K562 (cell line): ENCODE measurements around the gene ARF5. TPM values are rescaled to one million over a fixed set of nuclear protein-coding genes. Genes with fewer than 3 reads are reported as not detected.

Experiments used
- ARID2 ChIP-seq: fragments of 450-650 bp; IDR thresholded peaks from 2 replicates; pipeline ENCODE4 v1.6.1; 2017; ENCODE audit warnings: antibody characterized with exemption, mild to moderate bottlenecking
- BRD9 ChIP-seq: fragments of 450-650 bp; IDR thresholded peaks from 2 replicates; pipeline ENCODE4 v1.6.1; 2018; ENCODE audit warnings: low read depth; ENCODE audit not compliant: partially characterized antibody
- CBFA2T3 ChIP-seq: fragments of 450-650 bp; IDR thresholded peaks from 2 replicates; pipeline ENCODE4 v1.6.1; 2017
- ETS1 ChIP-seq: conservative IDR thresholded peaks from 2 replicates; pipeline ENCODE4 v1.6.1; 2011; ENCODE audit warnings: low read depth, mild to moderate bottlenecking, low read length; ENCODE audit not compliant: control insufficient read depth
- GABPB2 ChIP-seq: fragments of 250-450 bp; sonication (Bioruptor Pico); conservative IDR thresholded peaks from 2 replicates; pipeline ENCODE4 v1.5.1; 2021; ENCODE audit warnings: mild to moderate bottlenecking
- IFI16 ChIP-seq: fragments of 250-450 bp; sonication (Bioruptor Pico); IDR thresholded peaks from 2 replicates; pipeline ENCODE4 v2.1.2; 2022; ENCODE audit warnings: mild to moderate bottlenecking, inconsistent platforms
- PHTF2 ChIP-seq: fragments of 250-450 bp; sonication (Bioruptor Pico); IDR thresholded peaks from 2 replicates; pipeline ENCODE4 v1.5.0; 2021; ENCODE audit warnings: mild to moderate bottlenecking
- THAP12 ChIP-seq: fragments of 250-450 bp; sonication (Bioruptor Pico); IDR thresholded peaks from 2 replicates; pipeline ENCODE4 v1.9.0; 2021; ENCODE audit warnings: mild to moderate bottlenecking, inconsistent platforms
- WHSC1 ChIP-seq: IDR thresholded peaks from one replicate; pipeline ENCODE4 v1.6.1; 2012; ENCODE audit warnings: low read length, control low read depth, inconsistent platforms
- ZNF778 ChIP-seq: fragments of 450-650 bp; formaldehyde crosslinking; IDR thresholded peaks from 2 replicates; pipeline ENCODE4 v1.4.0; 2020; ENCODE audit warnings: mild to moderate bottlenecking, moderate library complexity
- polyA plus RNA-seq, 8 experiments: library from polyadenylated mRNA; depleted of rRNA in 4 of 8; stranded (reverse) in 5 of 8; unstranded in 3 of 8; fragments of >200 nt; fragmentation: Nextera tagmentation in 2 of 8; fragmentation: Illumina TruSeq in 1 of 8; extraction: Ambion mirVana in 2 of 8; extraction: Trizol in 1 of 8; gene quantifications; 2 replicates each; pipeline versions ENCODE4 v1.2.1 to v1.2.3, GENCODE V29; 2011 to 2014; ENCODE audit warnings: inconsistent platforms in 1 of 8, missing spikeins in 1 of 8
- total RNA-seq, 7 experiments: library from RNA; depleted of rRNA in 6 of 7; stranded (reverse); fragments of >200 nt in 6 of 7; fragmentation: Illumina TruSeq in 2 of 7; extraction: Trizol in 2 of 7; gene quantifications; 2 replicates each; pipeline versions ENCODE4 v1.2.1 to v1.2.3, GENCODE V29; 2011 to 2021; ENCODE audit warnings: low replicate concordance in 1 of 7
- TF ChIP-seq, protein P1 (sequence below), 2 experiments: fragments of 450-650 bp; formaldehyde crosslinking in 1 of 2; IDR thresholded peaks; 2 replicates each; pipeline versions ENCODE4 v1.4.0 to v1.6.1; 2014 to 2020; ENCODE audit warnings: mild to moderate bottlenecking in 2 of 2, borderline replicate concordance in 1 of 2, low read depth in 1 of 2
- TF ChIP-seq, protein P2 (sequence below): fragments of 150-350 bp; conservative IDR thresholded peaks from 2 replicates; pipeline ENCODE4 v1.6.1; 2014; ENCODE audit warnings: low read length

ARF5 gene
- total and polyA plus RNA-seq, 9 of the 15 experiments (the other 6 are each of a cell fraction or from before 2014, with no cell fraction given): 8.1 to 290 (median 125) TPM

DNA sequence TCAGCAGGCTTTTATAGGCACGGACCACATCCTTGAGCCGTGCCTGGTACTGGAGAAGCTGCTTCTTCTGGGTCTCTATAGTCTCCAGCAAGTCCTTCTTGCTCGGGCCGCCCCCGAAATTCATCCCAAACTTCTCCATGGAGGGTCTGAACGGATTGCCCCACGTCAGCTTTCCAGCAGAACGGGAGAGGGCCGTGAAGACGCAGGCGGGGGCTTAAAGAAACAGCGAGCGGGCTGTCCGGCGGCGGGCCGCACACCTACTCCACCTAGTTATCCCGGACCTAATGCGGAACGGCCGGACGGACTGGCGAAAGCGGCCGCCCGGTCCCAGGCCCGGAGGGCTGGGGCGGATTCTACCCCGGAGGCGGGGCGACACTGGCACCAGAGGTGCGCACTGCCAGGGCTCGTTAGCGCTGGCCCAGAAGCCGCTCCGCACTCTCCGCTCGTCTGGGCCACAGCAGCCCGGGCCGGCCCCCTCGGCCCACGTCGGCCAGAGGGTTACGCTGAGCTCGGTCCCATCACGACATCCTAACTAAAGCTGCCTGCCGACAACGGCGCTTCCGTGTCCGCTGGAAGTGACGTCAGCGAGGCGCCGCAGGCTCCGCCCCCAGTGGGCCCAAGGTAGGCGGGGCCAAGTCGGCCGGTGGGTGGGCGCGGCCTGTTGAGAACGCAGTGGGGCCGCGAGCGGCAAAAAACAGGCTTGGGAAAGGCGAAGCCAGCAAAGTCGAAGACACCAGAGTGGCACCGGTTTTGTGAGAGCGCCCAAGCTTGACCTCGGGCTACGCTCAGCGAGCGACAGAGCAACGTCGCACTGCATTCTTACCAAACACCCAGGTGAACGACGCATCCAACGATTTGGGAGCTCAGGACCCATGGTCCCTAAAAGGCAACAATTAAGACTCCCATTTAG, 2.9 kb upstream of the ARF5 start, which contains the start of gene GCC1 (continued):
- TF ChIP-seq, protein P1, sequence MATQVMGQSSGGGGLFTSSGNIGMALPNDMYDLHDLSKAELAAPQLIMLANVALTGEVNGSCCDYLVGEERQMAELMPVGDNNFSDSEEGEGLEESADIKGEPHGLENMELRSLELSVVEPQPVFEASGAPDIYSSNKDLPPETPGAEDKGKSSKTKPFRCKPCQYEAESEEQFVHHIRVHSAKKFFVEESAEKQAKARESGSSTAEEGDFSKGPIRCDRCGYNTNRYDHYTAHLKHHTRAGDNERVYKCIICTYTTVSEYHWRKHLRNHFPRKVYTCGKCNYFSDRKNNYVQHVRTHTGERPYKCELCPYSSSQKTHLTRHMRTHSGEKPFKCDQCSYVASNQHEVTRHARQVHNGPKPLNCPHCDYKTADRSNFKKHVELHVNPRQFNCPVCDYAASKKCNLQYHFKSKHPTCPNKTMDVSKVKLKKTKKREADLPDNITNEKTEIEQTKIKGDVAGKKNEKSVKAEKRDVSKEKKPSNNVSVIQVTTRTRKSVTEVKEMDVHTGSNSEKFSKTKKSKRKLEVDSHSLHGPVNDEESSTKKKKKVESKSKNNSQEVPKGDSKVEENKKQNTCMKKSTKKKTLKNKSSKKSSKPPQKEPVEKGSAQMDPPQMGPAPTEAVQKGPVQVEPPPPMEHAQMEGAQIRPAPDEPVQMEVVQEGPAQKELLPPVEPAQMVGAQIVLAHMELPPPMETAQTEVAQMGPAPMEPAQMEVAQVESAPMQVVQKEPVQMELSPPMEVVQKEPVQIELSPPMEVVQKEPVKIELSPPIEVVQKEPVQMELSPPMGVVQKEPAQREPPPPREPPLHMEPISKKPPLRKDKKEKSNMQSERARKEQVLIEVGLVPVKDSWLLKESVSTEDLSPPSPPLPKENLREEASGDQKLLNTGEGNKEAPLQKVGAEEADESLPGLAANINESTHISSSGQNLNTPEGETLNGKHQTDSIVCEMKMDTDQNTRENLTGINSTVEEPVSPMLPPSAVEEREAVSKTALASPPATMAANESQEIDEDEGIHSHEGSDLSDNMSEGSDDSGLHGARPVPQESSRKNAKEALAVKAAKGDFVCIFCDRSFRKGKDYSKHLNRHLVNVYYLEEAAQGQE (IDR thresholded peaks at IDR 0.05; ENCODE audit: borderline replicate concordance): no peak
- TF ChIP-seq, protein P1 (CRISPR knock-in tag; IDR thresholded peaks at IDR 0.05; ENCODE audit: low read depth): no peak; the same call in 1 of the 2 replicates
- TF ChIP-seq PHTF2 (CRISPR knock-in tag) (no peak), IFI16 (CRISPR knock-in tag) (no peak), CBFA2T3 (no peak), GABPB2 (CRISPR knock-in tag) (no peak), BRD9 (no peak), THAP12 (CRISPR knock-in tag) (peak; percentile 56; the same call in 1 of the 2 replicates), ETS1 (peak; percentile 71), WHSC1 (no peak), ZNF778 (CRISPR knock-in tag) (no peak), ARID2 (no peak)
- TF ChIP-seq, protein P2, sequence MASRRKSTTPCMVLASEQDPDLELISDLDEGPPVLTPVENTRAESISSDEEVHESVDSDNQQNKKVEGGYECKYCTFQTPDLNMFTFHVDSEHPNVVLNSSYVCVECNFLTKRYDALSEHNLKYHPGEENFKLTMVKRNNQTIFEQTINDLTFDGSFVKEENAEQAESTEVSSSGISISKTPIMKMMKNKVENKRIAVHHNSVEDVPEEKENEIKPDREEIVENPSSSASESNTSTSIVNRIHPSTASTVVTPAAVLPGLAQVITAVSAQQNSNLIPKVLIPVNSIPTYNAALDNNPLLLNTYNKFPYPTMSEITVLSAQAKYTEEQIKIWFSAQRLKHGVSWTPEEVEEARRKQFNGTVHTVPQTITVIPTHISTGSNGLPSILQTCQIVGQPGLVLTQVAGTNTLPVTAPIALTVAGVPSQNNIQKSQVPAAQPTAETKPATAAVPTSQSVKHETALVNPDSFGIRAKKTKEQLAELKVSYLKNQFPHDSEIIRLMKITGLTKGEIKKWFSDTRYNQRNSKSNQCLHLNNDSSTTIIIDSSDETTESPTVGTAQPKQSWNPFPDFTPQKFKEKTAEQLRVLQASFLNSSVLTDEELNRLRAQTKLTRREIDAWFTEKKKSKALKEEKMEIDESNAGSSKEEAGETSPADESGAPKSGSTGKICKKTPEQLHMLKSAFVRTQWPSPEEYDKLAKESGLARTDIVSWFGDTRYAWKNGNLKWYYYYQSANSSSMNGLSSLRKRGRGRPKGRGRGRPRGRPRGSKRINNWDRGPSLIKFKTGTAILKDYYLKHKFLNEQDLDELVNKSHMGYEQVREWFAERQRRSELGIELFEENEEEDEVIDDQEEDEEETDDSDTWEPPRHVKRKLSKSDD: no peak
